Erythroblast (primary cell): ENCODE results near the gene KLHL28.

ENCODE experiments used
- GATA1 ChIP-seq: IDR thresholded peaks from 2 replicates; pipeline ENCODE4 v1.6.1; 2011; ENCODE audit warnings: low read depth, mild to moderate bottlenecking, control low read depth, low read length, moderate library complexity
- POLR2A ChIP-seq: IDR thresholded peaks from 2 replicates; pipeline ENCODE4 v1.6.1; 2011; ENCODE audit warnings: mild to moderate bottlenecking, low read length

DNA sequence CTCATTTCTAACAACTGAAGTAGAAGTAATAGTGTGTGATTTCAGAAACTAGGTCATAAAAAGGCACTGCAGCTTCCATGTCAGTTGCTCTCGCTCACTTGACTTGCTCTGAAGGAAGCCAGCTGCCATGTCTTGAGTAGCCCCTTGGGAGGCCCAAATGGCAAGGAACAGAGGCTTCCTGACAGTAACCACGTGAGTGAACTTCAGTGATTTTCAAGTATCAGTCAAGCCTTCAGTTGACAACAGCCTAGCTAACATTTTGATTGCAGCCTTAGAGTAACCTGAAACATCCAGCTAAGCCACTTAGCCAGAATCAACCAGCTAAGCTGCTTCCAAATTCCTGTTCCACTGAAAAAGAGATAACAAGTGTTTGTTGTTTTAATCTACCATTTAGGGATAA, 26.9 kb upstream of the KLHL28 start:
- TF ChIP-seq POLR2A (no peak), GATA1 (no peak)
